ENCODE measurements around the gene CDH11. TPM values are rescaled to one million over a fixed set of nuclear protein-coding genes. Genes with fewer than 3 reads are reported as not detected.

Gene CDH11
- total and polyA plus RNA-seq, 7 donors, result 1.2 to 146 (median 19.3) TPM

DNA sequence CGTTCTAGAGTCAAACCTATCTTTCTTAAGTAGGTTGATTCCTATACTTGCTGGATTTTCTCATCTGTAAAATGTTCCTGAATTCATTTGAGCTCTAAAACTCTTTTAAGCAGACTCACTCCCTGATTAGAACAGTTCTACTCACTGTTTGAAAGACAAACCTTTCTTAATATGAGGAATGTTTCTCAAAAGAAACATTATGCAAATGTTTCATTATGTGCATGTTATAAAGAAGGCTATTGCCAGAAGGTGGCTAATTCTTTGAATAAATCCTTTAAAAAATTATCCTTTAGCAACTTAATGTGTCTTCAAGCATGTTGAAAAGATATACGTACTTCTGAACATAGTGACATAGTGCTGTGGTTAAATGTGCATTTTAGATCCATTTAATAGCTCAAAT, 124.1 kb downstream of the CDH11 start:
- 85 to 92% methylated on average over 2 of the region's 2 CpGs for WGBS, 2 donors

DNA sequence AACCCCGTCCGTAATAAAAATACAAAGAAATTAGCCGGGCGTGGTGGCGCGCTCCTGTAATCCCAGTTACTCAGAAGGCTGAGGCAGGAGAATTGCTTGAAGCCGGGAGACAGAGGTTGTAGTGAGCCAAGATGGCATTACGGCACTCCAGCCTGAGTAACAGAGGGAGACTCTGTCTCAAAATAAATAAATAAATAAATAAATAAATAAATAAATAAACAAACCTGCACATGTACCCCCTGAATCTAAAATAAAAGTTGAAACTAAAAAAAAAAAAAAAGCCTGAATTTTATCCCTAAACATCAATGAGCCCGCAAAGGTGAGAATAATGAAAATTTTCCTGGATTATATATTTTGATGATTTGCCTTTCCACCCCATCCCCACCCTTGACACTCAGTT, 124.7 kb downstream of the CDH11 start:
- intact Hi-C loops (cut with DNase I), result no loop called here
- H3K4me3 ChIP-seq, result no peak overlapping the region
- no peaks in the 10 kb centered on the region for H3K4me1 ChIP-seq
- H3K27me3 ChIP-seq, result no peaks in the 10 kb centered on the region
- no peaks in the 10 kb centered on the region for H3K9me3 ChIP-seq
- peaks cover 0 to 16% (median 4%) of the 10 kb centered on the region in 4 donors for H3K36me3 ChIP-seq
- TF ChIP-seq POLR2A (IDR thresholded peaks at IDR 0.05), result no peak
- WGBS, 2 donors, result 22 to 80% methylated on average over 9 of the region's 9 CpGs
- DNase-seq, result no peak
- no peak overlapping the region for H3K27ac ChIP-seq

More for the DNA sequence above, 124.1 kb downstream of the CDH11 start:
- DNase-seq, result no peak
- intact Hi-C loops (cut with DNase I), result no loop called here
- TF ChIP-seq, protein P1, sequence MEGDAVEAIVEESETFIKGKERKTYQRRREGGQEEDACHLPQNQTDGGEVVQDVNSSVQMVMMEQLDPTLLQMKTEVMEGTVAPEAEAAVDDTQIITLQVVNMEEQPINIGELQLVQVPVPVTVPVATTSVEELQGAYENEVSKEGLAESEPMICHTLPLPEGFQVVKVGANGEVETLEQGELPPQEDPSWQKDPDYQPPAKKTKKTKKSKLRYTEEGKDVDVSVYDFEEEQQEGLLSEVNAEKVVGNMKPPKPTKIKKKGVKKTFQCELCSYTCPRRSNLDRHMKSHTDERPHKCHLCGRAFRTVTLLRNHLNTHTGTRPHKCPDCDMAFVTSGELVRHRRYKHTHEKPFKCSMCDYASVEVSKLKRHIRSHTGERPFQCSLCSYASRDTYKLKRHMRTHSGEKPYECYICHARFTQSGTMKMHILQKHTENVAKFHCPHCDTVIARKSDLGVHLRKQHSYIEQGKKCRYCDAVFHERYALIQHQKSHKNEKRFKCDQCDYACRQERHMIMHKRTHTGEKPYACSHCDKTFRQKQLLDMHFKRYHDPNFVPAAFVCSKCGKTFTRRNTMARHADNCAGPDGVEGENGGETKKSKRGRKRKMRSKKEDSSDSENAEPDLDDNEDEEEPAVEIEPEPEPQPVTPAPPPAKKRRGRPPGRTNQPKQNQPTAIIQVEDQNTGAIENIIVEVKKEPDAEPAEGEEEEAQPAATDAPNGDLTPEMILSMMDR (IDR thresholded peaks at IDR 0.05), result no peak
- TF ChIP-seq POLR2A (IDR thresholded peaks at IDR 0.05) (no peak), EP300 (IDR thresholded peaks at IDR 0.05) (no peak), POLR2AphosphoS5 (IDR thresholded peaks at IDR 0.05) (no peak)
- H3K27ac ChIP-seq, result no peak overlapping the region
- H3K9me3 ChIP-seq, result no peaks in the 10 kb centered on the region
- no peak overlapping the region for H3K4me3 ChIP-seq
- peaks cover 0 to 10% (median 4%) of the 10 kb centered on the region in 4 donors for H3K36me3 ChIP-seq
- H3K4me1 ChIP-seq, result no peaks in the 10 kb centered on the region
- H3K27me3 ChIP-seq, result no peaks in the 10 kb centered on the region

DNA sequence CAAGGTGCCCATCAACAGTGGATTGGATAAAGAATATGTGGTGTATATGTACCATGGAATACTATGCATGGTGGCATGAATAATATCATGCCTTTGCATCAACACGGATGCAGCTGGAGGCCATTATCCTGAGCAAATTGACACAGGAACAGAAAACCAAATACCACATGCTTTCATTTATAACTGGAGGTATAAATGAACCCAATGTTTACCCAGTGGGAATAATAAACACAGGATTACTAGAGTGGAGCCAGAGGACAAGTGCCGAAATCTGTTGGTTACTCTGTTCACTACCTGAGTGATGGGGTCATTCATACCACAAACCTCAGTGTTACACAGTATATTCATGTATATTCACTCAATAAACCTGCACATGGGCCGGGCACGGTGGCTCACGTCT, 125.2 kb downstream of the CDH11 start:
- intact Hi-C loops (cut with DNase I), result no loop called here

DNA sequence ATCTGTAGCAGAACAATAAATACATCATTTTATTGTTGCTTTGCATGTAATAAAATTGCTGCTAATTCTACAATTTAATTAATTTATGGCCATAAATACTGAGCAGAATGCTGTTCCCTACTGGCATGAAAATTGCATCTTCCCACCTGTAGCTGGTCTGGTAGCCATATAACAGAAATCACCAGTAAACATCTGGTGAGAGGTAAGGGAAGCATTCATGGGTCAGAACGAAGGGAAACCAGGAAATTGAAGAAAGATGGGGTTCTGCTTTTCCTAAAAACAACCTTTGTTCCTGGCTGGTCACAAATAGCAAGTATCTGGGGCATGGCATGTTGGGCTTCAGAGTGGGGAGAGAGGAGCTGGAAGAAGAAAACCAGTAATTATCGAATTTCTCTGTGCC, 128.4 kb downstream of the CDH11 start:
- 50 to 63% methylated on average over 2 of the region's 2 CpGs for WGBS, 2 donors
- Histone ChIP-seq H3K4me1 (no peaks in the 10 kb centered on the region), H3K9me3 (no peaks in the 10 kb centered on the region), H3K4me3 (no peak overlapping the region), H3K27ac (no peak overlapping the region), H3K36me3 (peaks cover 0 to 48% (median 6%) of the 10 kb centered on the region in 4 donors), H3K27me3 (no peaks in the 10 kb centered on the region)
- TF ChIP-seq EP300 (IDR thresholded peaks at IDR 0.05) (no peak), POLR2AphosphoS5 (IDR thresholded peaks at IDR 0.05) (no peak), POLR2A (IDR thresholded peaks at IDR 0.05) (no peak)
- TF ChIP-seq, protein P1 (IDR thresholded peaks at IDR 0.05), result no peak
- no peak for DNase-seq
- intact Hi-C loops (cut with DNase I), result no loop called here

More for the DNA sequence above, 125.2 kb downstream of the CDH11 start:
- Histone ChIP-seq H3K9me3 (no peaks in the 10 kb centered on the region), H3K4me1 (no peaks in the 10 kb centered on the region), H3K36me3 (peaks cover 0 to 21% (median 4%) of the 10 kb centered on the region in 4 donors), H3K4me3 (no peak overlapping the region), H3K27ac (no peak overlapping the region), H3K27me3 (no peaks in the 10 kb centered on the region)
- DNase-seq, result no peak
- TF ChIP-seq, protein P1 (IDR thresholded peaks at IDR 0.05), result no peak
- TF ChIP-seq POLR2A (IDR thresholded peaks at IDR 0.05) (no peak), EP300 (IDR thresholded peaks at IDR 0.05) (no peak), POLR2AphosphoS5 (IDR thresholded peaks at IDR 0.05) (no peak)
- 20 to 60% methylated on average over 5 of the region's 5 CpGs for WGBS, 2 donors

DNA sequence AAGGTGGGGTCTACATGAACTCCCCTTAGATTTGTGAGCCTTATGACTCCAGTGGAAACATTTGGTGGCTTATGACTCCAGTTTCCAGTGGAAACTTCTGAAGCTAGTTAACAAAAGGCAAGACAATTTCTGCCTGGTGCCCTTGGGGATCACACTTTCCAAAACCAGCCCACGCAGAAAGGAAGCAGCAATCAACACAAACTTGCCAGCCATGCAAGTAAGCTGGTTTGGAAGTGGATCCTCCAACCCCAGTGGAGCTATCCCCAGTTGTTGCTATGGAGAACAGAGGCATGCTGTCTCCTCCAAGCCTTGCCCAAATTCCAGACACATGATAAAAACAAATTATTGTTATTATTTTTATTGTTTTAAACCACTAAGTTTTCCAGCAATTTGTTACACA, 130.9 kb downstream of the CDH11 start:
- H3K4me1 ChIP-seq, result no peaks in the 10 kb centered on the region
- intact Hi-C loops (cut with DNase I), result no loop called here
- DNase-seq, result no peak
- no peaks in the 10 kb centered on the region for H3K9me3 ChIP-seq
- H3K36me3 ChIP-seq, result peaks cover 0 to 64% (median 7%) of the 10 kb centered on the region in 4 donors
- H3K27ac ChIP-seq, result no peak overlapping the region
- no peaks in the 10 kb centered on the region for H3K27me3 ChIP-seq
- WGBS, 2 donors, result 79 to 95% methylated on average over 1 of the region's 1 CpG
- H3K4me3 ChIP-seq, result no peak overlapping the region
- TF ChIP-seq POLR2A (IDR thresholded peaks at IDR 0.05) (no peak), POLR2AphosphoS5 (IDR thresholded peaks at IDR 0.05) (no peak), EP300 (IDR thresholded peaks at IDR 0.05) (no peak)
- TF ChIP-seq, protein P1 (IDR thresholded peaks at IDR 0.05), result no peak

Measured in sigmoid colon (tissue), 7 donors.